Measurements from ENCODE around the gene ATXN2L. TPM values are rescaled to one million over a fixed set of nuclear protein-coding genes. Genes with fewer than 3 reads are reported as not detected.
A peak's percentile ranks its signal among the peaks of the same experiment; 100 is the strongest.

Gene ATXN2L
- total and polyA plus RNA-seq, 3 experiments from 2014 or later: 31.0 to 267 (median 266) TPM

DNA sequence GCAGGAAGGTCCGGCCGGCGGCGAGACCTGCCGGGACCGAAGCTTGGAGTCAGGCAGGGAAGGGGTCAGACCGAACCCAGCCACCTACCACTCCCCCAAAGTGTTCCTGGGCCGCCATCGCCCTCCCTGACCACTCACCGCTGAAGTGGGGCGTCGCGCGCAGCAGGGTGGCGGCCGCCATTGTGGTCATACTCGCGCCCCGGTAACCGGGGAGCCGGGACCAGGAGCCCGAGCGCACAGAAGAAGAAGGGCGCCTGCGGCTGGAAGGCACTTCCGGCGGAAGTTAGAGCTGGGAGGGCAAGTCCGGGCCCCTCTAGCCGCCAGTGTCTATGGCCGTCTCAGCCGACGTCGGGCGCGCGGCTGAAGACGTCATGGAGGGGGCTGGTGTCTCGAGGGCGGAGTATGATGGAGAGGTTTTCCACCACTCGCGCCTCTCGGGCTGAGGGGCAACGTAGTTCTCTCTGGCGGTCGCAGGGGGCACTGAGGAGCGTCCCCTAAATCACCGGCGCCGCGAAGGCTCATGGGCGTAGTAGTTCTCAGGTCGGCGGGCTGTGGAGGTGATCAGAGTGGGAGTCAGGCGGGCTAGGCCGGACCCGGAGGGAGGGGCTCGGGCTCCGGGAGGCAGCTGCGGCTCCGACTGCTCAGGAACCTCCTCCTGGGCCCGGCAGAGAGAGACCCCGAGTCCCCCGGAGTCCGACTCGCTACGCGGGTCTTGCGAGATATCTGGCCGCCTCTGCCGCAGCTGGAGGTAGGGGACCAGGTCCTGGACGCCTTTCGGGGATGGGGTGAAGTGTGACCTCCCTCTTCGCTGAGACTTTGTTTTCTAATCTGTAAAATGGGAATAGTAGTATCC, 23.5 kb downstream of the ATXN2L start, which contains the start of gene TUFM:
Gene TUFM, minus strand, starts transcription at position 269 of the 853 bp plus-strand sequence. Its CDS starts 79 bp downstream, at position 190.
- H3K9me3 Mint-ChIP-seq: no peaks in the 10 kb centered on the region

GRCh38 chr16:28846933-28847273, 24.1 kb downstream of the ATXN2L start:
- no peaks in the 10 kb centered on the region for H3K9me3 ChIP-seq (ENCODE audit: low read length)
- Mint-ChIP-seq H3K27me3 (no peaks in the 10 kb centered on the region), H3K27ac (peak overlapping the region; percentile 84 to 99 (median 94)), H3K4me3 (peak overlapping the region; percentile 90 to 95 (median 94)), H3K36me3 (peaks cover 0 to 47% (median 3%) of the 10 kb centered on the region in 3 donors), H3K4me1 (peaks cover 28 to 41% (median 30%) of the 10 kb centered on the region in 3 donors), H3K9me3 (no peaks in the 10 kb centered on the region)
- H3K36me3 ChIP-seq (ENCODE audit: insufficient read depth, low read length): peaks cover 27% of the 10 kb centered on the region
- H3K27ac ChIP-seq (ENCODE audit: low read depth, low read length): peak overlapping the region; percentile 89
- no peak for DNase-seq
- CTCF ChIA-PET: interaction anchor here (0.7 to 7.5 kb wide), 12 partner anchors 10 to 131 kb away, joined by 3 to 42 read pairs (median 6); partner anchors contain the start of genes ATXN2L, NFATC2IP and SH2B1
- POLR2A ChIA-PET: interaction anchor here (0.9 to 2.5 kb wide), 5 partner anchors 16 to 355 kb away, joined by 5 to 35 read pairs (median 7); partner anchors contain the start of genes ATXN2L, CLN3, NFATC2IP and SH2B1
- H3K4me3 ChIP-seq (ENCODE audit: low read length): peak overlapping the region; percentile 90
- no peaks in the 10 kb centered on the region for H3K27me3 ChIP-seq (ENCODE audit: insufficient read depth, low read length, poor library complexity, severe bottlenecking)
- H3K4me1 ChIP-seq (ENCODE audit: insufficient read depth, low read length): peaks cover 26% of the 10 kb centered on the region

More for the DNA sequence above, 23.5 kb downstream of the ATXN2L start, which contains the start of gene TUFM:
- Mint-ChIP-seq H3K4me1 (peaks cover 28 to 41% (median 30%) of the 10 kb centered on the region in 3 donors), H3K27ac (peak within 1 kb of the TSS; percentile 84 to 99 (median 94)), H3K27me3 (no peaks in the 10 kb centered on the region), H3K36me3 (peaks cover 0 to 50% (median 3%) of the 10 kb centered on the region in 3 donors), H3K4me3 (peak within 1 kb of the TSS; percentile 90 to 95 (median 94))
- CTCF ChIA-PET: interaction anchor here (0.7 to 7.5 kb wide), 12 partner anchors 10 to 131 kb away, joined by 3 to 42 read pairs (median 6); partner anchors contain the start of genes ATXN2L, NFATC2IP and SH2B1
- H3K4me3 ChIP-seq (ENCODE audit: low read length): peak within 1 kb of the TSS; percentile 90
- H3K36me3 ChIP-seq (ENCODE audit: insufficient read depth, low read length): peaks cover 27% of the 10 kb centered on the region
- H3K27ac ChIP-seq (ENCODE audit: low read depth, low read length): peak within 1 kb of the TSS; percentile 89
- DNase-seq: peak; percentile 96 to 99 (median 98)
- peaks cover 26% of the 10 kb centered on the region for H3K4me1 ChIP-seq (ENCODE audit: insufficient read depth, low read length)
- no peaks in the 10 kb centered on the region for H3K9me3 ChIP-seq (ENCODE audit: low read length)
- no peaks in the 10 kb centered on the region for H3K27me3 ChIP-seq (ENCODE audit: insufficient read depth, low read length, poor library complexity, severe bottlenecking)
- POLR2A ChIA-PET: interaction anchor here (0.6 to 2.5 kb wide), 7 partner anchors 16 to 354 kb away, joined by 3 to 35 read pairs (median 6); partner anchors contain the start of genes ATXN2L, CLN3, NFATC2IP and SH2B1

- Mint-ChIP-seq H3K4me3 (no peak overlapping the region), H3K27ac (no peak overlapping the region), H3K4me1 (peaks cover 5 to 13% (median 6%) of the 10 kb centered on the region in 3 donors), H3K36me3 (peaks cover 0 to 3% (median 0%) of the 10 kb centered on the region in 3 donors), H3K27me3 (peaks cover 0 to 2% of the 10 kb centered on the region in 2 donors), H3K9me3 (no peaks in the 10 kb centered on the region)
- no peak overlapping the region for H3K27ac ChIP-seq (ENCODE audit: low read depth, low read length)
- no peak for DNase-seq
- ChIA-PET POLR2A (no interaction called here), CTCF (interaction anchor here (2.1 kb wide), 1 partner anchor 12 kb away, joined by 9 read pairs; the partner anchor contains the start of gene TUFM)
- no peaks in the 10 kb centered on the region for H3K36me3 ChIP-seq (ENCODE audit: insufficient read depth, low read length)
- H3K4me3 ChIP-seq (ENCODE audit: low read length): no peak overlapping the region
- no peaks in the 10 kb centered on the region for H3K9me3 ChIP-seq (ENCODE audit: low read length)
- peaks cover 9% of the 10 kb centered on the region for H3K4me1 ChIP-seq (ENCODE audit: insufficient read depth, low read length)
- no peaks in the 10 kb centered on the region for H3K27me3 ChIP-seq (ENCODE audit: insufficient read depth, low read length, poor library complexity, severe bottlenecking)
Measured at GRCh38 chr16:28858421-28858820, 35.6 kb downstream of the ATXN2L start.

DNA sequence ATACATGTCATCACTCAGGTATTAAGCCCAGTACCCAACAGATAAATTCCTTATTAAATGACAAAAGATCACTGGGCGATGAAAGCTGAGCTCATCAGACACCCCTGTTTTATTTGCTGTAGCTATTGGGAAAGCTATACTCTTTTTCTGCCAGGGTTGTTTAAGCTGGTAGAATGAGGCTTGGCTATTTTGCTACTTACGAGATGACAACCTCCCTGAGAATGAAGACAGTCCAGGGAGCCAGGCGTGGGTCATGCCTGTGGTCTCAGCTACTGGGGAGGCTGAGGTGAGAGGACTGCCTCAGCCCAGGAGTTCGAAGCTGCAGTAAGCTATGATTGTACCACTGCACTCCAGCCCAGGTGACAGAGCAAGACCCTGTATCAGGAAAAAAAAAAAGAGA, 36.5 kb downstream of the ATXN2L start:
- H3K9me3 ChIP-seq (ENCODE audit: low read length): no peaks in the 10 kb centered on the region
- peaks cover 12% of the 10 kb centered on the region for H3K4me1 ChIP-seq (ENCODE audit: insufficient read depth, low read length)
- Mint-ChIP-seq H3K4me1 (peaks cover 9 to 22% (median 11%) of the 10 kb centered on the region in 3 donors), H3K27ac (peak overlapping the region in 2 of 8 donors; percentile 36 to 92), H3K9me3 (no peaks in the 10 kb centered on the region), H3K4me3 (no peak overlapping the region), H3K27me3 (peaks cover 0 to 2% of the 10 kb centered on the region in 2 donors), H3K36me3 (peaks cover 0 to 8% (median 0%) of the 10 kb centered on the region in 3 donors)
- CTCF ChIA-PET: interaction anchor here (2.1 kb wide), 1 partner anchor 13 kb away, joined by 9 read pairs; the partner anchor contains the start of gene TUFM
- no peaks in the 10 kb centered on the region for H3K27me3 ChIP-seq (ENCODE audit: insufficient read depth, low read length, poor library complexity, severe bottlenecking)
- DNase-seq: no peak
- H3K36me3 ChIP-seq (ENCODE audit: insufficient read depth, low read length): no peaks in the 10 kb centered on the region
- H3K4me3 ChIP-seq (ENCODE audit: low read length): no peak overlapping the region
- no peak overlapping the region for H3K27ac ChIP-seq (ENCODE audit: low read depth, low read length)
- POLR2A ChIA-PET: no interaction called here

- Histone ChIP-seq H3K9me3 (ENCODE audit: low read length) (no peaks in the 10 kb centered on the region), H3K4me1 (ENCODE audit: insufficient read depth, low read length) (peaks cover 14% of the 10 kb centered on the region), H3K4me3 (ENCODE audit: low read length) (peak overlapping the region; percentile 99), H3K27me3 (ENCODE audit: insufficient read depth, low read length, poor library complexity, severe bottlenecking) (no peaks in the 10 kb centered on the region), H3K36me3 (ENCODE audit: insufficient read depth, low read length) (peaks cover 5% of the 10 kb centered on the region), H3K27ac (ENCODE audit: low read depth, low read length) (peak overlapping the region; percentile 96)
- Mint-ChIP-seq H3K4me1 (peaks cover 22 to 48% (median 23%) of the 10 kb centered on the region in 3 donors), H3K27me3 (peaks cover 0 to 2% of the 10 kb centered on the region in 2 donors), H3K27ac (peak overlapping the region; percentile 93 to 99 (median 98)), H3K4me3 (peak overlapping the region; percentile 98 to 99 (median 99)), H3K9me3 (no peaks in the 10 kb centered on the region), H3K36me3 (peaks cover 0 to 39% (median 2%) of the 10 kb centered on the region in 3 donors)
- DNase-seq: peak in 4 of 5 donors; percentile 22 to 34 (median 28)
- ChIA-PET CTCF (interaction anchor here (1.4 to 5.4 kb wide), 6 partner anchors 9 to 91 kb away, joined by 3 to 42 read pairs (median 6); partner anchors contain the start of genes ATXN2L and TUFM), POLR2A (interaction anchor here (0.6 to 2.5 kb wide), 9 partner anchors 9 to 121 kb away, joined by 3 to 28 read pairs (median 5); partner anchors contain the start of genes ATXN2L, LAT, NFATC2IP and TUFM)
Measured at GRCh38 chr16:28863929-28864793, 41.4 kb downstream of the ATXN2L start.

DNA sequence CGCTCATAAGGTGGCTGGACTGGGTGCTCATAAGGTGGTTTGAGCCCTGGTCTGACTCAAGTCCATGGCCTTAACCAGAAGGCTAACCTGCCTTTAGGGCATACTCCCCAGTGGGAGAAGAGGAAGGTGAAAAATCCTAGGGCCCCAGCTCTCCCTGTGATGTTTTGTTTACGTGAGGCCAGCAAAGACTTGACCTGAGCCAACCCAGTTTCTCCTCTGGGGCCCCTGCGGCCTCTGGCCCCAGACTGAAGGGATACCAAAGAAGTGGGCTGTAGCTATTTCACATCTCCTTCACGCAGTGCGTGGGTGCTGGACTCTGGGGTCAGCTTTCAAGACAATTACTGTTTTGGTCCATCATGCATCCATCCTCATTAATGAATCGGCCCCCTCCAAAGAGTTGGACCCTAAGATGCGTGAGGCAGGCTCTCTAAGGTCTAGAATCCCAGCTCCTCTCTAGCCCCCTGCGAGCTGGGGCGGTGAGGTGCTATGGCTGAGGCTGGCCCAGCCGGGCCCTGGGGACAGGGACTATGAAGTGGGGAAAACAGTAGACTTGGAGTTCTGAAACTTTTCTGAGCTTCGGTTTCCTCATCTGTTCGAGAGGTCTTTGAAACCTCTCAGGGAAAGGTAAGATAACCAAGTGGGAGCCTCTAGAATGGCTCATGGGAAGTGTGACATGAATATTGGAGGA, 42.3 kb downstream of the ATXN2L start:
- no peaks in the 10 kb centered on the region for H3K9me3 Mint-ChIP-seq
- no peak for DNase-seq
- ChIA-PET CTCF (interaction anchor here (1.4 to 5.4 kb wide), 4 partner anchors 10 to 80 kb away, joined by 3 to 42 read pairs (median 8); partner anchors contain the start of genes ATXN2L and TUFM), POLR2A (interaction anchor here (0.9 to 1.1 kb wide), 3 partner anchors 10 to 20 kb away, joined by 3 read pairs; partner anchors contain the start of gene TUFM)
- peaks cover 0 to 48% (median 6%) of the 10 kb centered on the region in 3 donors for H3K36me3 Mint-ChIP-seq
- no peaks in the 10 kb centered on the region for H3K27me3 ChIP-seq (ENCODE audit: insufficient read depth, low read length, poor library complexity, severe bottlenecking)
- peaks cover 14% of the 10 kb centered on the region for H3K4me1 ChIP-seq (ENCODE audit: insufficient read depth, low read length)
- no peak overlapping the region for H3K4me3 ChIP-seq (ENCODE audit: low read length)
- peaks cover 22 to 48% (median 23%) of the 10 kb centered on the region in 3 donors for H3K4me1 Mint-ChIP-seq
- peak overlapping the region; percentile 98 to 99 (median 99) for H3K4me3 Mint-ChIP-seq
- no peaks in the 10 kb centered on the region for H3K9me3 ChIP-seq (ENCODE audit: low read length)
- H3K36me3 ChIP-seq (ENCODE audit: insufficient read depth, low read length): peaks cover 14% of the 10 kb centered on the region
- H3K27me3 Mint-ChIP-seq: peaks cover 0 to 2% of the 10 kb centered on the region in 2 donors
- H3K27ac ChIP-seq (ENCODE audit: low read depth, low read length): no peak overlapping the region
- peak overlapping the region; percentile 24 to 99 (median 98) for H3K27ac Mint-ChIP-seq

All from CD8-positive, alpha-beta memory T cell (primary cell).